Skin of body (tissue), 2 donors: ENCODE results near the gene NPC2. TPM values are rescaled to one million over a fixed set of nuclear protein-coding genes. Genes with fewer than 3 reads are reported as not detected.
"Not testable (repeated sequence)": the region's sequence is repeated elsewhere in the genome, so short reads cannot be mapped to it uniquely, and the experiment has no call there.

Experiments
- DNase-seq: peaks from one replicate; lab custom pipeline; 2025; lab: John Stamatoyannopoulos, UW
- total RNA-seq: library from RNA; depleted of rRNA; stranded (reverse); fragments of >200 nt; gene quantifications from one replicate; pipeline ENCODE4 v1.2.3, GENCODE V29; 2014

The NPC2 gene
- total RNA-seq, 1 donor from 2014 or later: 97.0 TPM

DNA sequence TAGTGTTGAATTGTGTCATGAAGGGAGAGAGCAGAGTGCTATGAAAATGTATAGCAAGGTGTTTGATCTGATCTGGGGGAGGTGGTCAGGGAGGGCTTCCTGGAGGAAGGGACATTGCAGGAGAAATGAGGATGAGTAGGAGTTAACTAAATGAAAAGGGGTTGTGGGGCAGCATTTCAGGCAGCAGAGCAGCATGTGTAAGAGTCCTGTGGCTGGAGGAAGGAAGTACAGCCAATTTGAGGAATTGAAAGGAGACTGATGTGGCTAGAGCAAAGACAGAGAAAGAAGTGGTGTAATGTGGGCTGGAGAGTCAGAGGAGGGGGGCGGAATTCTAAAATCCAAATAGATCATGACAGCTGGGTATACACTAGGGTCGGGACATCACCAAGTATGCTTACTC lies 20.5 kb downstream of the NPC2 start:
- no peak for DNase-seq

DNA sequence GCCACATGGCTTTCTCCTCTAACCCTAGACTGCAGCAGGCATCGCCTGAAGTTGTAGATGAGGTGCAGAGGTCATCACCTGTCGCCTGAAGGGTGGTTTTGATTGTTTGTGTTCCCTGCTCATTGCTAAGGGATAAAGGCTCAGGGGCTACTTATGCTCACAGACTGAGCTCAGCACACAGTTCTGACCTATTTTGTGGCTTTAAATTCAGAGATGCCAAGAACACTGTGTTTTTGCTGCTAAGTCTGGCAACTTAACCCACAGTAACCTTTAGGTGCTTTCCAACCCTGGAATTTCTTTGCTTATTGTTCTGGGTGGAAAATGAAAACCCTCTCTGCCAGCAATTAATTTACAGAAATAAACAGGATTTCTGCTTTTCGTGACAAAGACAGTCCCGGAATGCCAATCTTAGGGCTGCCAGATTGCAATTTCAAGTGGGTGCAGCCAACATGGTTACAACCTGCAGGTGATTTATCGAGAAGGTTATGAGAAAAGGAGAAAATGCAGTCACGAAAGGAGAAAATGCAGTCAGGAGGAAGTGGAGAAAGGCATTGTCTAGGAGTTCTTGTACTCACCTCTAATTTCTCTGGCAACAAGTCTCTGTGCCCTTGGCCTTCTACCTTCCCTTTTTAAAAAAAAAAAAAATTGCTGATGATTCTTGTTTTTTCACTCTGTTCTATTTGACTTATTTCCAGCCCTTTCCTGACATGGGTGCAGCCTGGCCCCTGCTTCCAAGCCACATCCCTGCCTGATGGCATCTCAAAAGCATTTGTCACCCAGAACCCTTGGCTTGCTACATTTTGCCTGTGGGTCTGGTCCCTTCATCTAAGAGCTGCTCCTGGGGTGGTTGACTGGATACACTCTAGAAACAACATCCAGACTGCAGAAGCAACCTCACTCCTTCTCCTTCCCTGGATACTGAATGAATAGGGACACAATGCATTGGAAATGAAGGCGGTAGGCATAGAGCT lies 23.3 kb downstream of the NPC2 start:
- no peak for DNase-seq

- DNase-seq: no peak
Observed at GRCh38 chr14:74468513-74468912, 24.6 kb downstream of the NPC2 start.

- no peak for DNase-seq
Observed at GRCh38 chr14:74465335-74465734, 27.8 kb downstream of the NPC2 start.

DNA sequence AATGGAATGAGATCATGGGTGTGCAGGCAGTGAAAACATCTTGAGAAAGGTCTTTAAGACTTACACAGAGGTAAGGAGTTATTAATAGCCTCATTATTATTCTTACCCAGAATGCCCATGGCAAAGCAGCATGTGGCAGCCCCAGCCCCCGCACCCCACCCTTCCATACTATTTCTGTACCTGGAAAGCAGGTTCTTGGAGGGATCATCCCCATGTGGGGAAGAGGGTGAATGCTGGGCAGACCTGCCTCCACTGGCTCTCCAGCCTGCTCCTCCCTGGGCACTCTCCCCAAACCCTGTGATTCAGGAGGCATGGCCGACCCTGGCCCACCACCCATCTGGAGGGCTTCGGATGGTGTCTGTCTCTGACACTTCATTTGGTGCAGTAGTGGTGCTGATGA lies 28.3 kb downstream of the NPC2 start:
- no peak for DNase-seq

DNA sequence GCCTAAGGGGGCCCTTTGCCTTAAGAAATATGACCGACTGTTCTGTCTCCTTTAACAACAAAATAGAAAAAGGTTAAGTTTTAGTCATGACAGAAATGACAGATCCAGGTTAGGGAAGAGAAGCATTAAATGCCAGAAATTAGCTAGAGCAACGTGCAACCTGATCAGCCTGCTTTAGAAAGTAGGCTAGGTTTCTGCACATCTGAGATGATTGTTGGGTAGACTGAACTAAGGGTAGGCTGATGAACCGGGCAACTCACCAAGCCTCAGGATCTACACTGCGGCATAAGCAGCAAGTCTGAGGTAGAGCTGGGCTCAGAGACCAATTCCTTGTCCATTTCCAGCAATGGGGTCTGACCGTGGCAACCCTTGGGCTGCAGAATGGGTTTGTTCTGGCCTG lies 29.4 kb downstream of the NPC2 start:
- DNase-seq: no peak

DNA sequence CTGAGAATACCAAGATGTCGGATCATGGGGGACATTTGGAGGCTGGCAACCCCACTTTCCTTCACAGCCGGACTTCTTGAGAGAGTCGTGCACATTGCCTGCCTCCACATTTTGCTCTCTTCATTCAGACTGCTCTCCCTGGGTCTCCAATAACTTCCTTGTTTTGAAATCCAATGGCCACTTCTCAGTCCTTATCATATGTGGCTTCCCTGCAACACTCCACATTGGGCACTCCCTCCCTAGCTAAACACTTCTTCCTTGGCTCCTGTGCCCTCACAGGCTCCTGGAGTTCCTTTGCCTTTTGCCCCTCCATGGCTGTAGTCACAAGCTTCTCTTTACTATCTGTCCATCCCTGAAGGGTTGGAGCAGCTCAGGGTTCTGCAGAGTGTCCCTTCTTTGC lies 30.1 kb downstream of the NPC2 start:
- DNase-seq: no peak

GRCh38 chr14:74459976-74460375 lies 33.1 kb downstream of the NPC2 start:
- DNase-seq: no peak

GRCh38 chr14:74459289-74459946 lies 33.7 kb downstream of the NPC2 start:
- DNase-seq: no peak

DNA sequence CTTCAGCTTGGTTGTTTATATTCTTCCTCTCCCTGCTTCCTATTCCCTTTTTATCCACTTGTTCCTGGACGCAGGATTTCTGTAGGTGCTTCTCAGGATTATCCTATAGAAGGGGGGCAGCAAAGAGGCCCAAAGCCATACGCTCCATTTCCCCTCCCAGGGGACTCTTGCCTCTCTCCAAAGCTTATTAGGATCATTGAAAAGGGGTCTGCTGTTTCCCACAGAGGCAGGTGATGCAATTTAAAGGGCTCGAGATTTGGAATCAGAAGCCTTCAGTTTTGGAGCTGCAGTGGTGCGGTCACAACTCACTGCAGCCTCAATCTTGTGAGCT lies 35.6 kb downstream of the NPC2 start:
- no peak for DNase-seq

- DNase-seq: no peak
Observed at GRCh38 chr14:74456684-74457564, 36.2 kb downstream of the NPC2 start.

- not testable (repeated sequence) for DNase-seq
Observed at GRCh38 chr14:74454397-74454796, 38.7 kb downstream of the NPC2 start.

- no peak for DNase-seq
Observed at GRCh38 chr14:74444866-74445265, 48.2 kb downstream of the NPC2 start.

DNA sequence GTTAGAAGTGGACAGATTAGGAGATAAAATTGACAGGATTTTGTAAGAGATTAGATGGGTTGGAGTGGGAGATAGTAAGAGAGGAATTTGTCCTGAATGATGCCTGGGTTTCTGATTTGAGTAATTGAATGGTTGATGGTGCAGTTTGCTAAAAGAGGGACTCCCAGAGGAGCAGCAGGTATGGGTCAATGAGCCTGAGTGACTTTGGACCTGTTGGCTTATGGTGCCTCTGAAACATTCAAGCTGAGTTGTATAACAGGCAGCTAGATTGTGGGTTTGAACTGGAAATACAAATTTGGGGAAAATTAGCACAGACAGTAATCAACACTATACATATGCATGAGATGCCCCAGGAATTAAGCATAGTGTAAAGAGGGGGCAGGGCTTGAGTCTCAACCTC lies 50.3 kb downstream of the NPC2 start:
- no peak for DNase-seq

DNA sequence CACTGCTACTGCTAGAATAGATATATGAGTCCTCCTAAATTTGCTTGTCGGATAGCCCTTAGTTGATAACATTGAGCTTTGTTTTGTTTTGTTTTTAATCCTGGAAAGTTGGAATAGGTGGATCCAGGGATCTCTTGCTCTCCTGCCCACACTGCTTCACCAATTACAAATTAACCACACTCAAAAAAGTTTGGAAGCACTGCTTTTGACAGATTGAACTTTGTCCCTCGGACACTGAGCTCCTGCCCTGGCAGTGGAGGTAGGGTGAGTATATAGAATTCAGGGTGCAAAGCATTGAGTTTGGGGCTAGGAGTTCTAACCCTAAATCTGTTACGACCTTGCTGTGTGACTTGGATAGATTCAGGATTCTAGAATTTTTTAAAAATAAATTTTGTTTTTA lies 52.0 kb downstream of the NPC2 start:
- DNase-seq: no peak

DNA sequence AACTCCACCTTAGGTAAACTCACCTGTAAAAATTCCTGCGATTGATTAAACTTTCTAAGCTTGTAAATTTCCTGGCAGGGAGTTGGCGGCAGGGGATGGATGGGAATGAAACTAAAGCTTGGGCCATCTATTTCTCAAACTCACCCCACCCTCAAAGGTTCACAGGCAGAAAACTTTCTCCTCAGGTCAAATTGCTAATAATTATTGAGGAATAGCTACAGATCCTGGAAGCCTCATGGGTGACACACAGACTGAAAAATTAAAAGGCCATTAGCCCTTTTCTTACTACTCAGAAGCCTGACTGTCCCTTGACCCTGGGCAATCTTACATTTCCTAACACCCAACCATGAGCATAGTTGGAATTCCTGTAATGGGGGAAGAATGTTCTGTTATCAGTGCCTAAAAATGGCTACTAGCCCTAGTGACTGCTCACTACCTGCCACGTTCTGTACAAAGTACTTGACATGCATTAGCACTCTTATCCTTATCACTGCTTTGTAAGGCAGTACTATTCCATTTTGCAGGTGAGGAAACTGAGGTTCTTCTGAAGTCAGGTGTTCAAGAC lies 54.7 kb downstream of the NPC2 start:
- DNase-seq: no peak

GRCh38 chr14:74437496-74438053 lies 55.5 kb downstream of the NPC2 start:
- DNase-seq: no peak

GRCh38 chr14:74434294-74434693 lies 58.8 kb downstream of the NPC2 start:
- no peak for DNase-seq

DNA sequence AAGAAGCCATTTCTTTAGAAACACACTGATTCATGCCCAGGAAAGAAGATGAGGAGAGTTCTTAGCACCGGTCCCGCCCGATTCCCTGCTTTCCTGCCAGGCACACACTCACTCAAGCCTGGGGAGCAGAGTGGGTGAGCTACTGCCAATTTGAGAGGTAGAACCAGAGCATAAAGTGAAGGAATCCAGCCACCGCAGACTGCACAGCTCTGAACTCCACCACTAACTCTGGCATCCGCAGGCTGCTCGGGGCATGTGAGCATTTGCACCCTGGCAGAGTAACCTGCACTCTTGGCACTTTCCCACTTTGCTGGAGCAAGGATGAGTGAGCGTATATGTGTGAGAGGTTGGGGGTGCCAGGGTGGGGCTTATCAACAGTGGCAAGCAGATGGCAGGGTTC lies 63.1 kb downstream of the NPC2 start:
- DNase-seq: no peak
